BLaER1 treated with 17β-estradiol and CSF1 and Interleukin-3, amounts not matched to agents 10 nM and 100 nM (cell line): ENCODE measurements around the gene CTAG1B.
"Not testable (repeated sequence)": the region's sequence is repeated elsewhere in the genome, so short reads cannot be mapped to it uniquely, and the experiment has no call there.

Experiments used
- H3K27ac ChIP-seq, 11 experiments: shearing (Covaris generic); formaldehyde crosslinking; 2 replicates each; pipeline ENCODE4 v1.8.1; 2022
- H3K27me3 ChIP-seq, 11 experiments: shearing (Covaris generic); formaldehyde crosslinking; 2 replicates each; pipeline ENCODE4 v1.8.1; 2022
- H3K36me3 ChIP-seq, 11 experiments: shearing (Covaris generic); formaldehyde crosslinking; 2 replicates each; pipeline ENCODE4 v1.8.1; 2022
- H3K4me1 ChIP-seq, 10 experiments: shearing (Covaris generic); formaldehyde crosslinking; 2 replicates each; pipeline ENCODE4 v1.8.1; 2022
- H3K4me2 ChIP-seq, 11 experiments: shearing (Covaris generic); formaldehyde crosslinking; 2 replicates each; pipeline ENCODE4 v1.8.1; 2022
- H3K4me3 ChIP-seq, 10 experiments: shearing (Covaris generic); formaldehyde crosslinking; 2 replicates each; pipeline ENCODE4 v1.8.1; 2022
- H3K9ac ChIP-seq, 11 experiments: shearing (Covaris generic); formaldehyde crosslinking; 2 replicates each; pipeline ENCODE4 v1.8.1; 2022
- H3K9me3 ChIP-seq, 11 experiments: shearing (Covaris generic); formaldehyde crosslinking; replicated peaks in 1 of 11; 2 replicates each; pipeline ENCODE4 v1.8.1; 2022
- H4K20me1 ChIP-seq, 11 experiments: shearing (Covaris generic); formaldehyde crosslinking; 2 replicates each; pipeline ENCODE4 v1.8.1; 2022
- Cebpa-rat ChIP-seq, 11 experiments: shearing (Covaris generic); IDR thresholded peaks; 2 replicates each; pipeline ENCODE4 v1.8.1; 2022

The CTAG1B gene

DNA sequence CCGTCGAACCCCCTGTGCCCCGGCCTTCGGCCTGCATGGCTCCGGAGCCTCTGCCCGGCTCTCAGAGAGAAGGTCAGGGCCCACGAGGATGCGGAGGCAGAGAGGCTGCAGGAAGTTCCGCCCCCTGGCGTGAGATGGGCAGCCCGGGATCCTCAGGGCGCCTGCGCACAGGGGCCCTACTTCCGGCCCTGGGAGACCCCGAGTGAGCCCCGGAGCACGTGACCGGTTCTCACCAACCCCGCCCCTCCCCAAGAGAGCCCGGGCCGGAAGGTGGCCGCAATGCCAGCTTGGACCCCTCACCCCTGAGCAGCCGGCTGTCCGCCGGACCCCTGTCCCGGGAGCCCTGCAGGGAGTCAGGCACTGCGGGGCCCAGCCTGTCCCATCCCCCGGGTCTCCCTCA, at the start of gene CTAG1B:
TSS of gene CTAG1B (minus strand) at position 101 of the 400 bp plus-strand sequence. CDS start at position 37, 64 bp downstream.
- not testable (repeated sequence) for H3K4me2 ChIP-seq, H3K27me3 ChIP-seq, H3K9ac ChIP-seq, H3K36me3 ChIP-seq, H3K4me1 ChIP-seq, H4K20me1 ChIP-seq, H3K4me3 ChIP-seq, H3K27ac ChIP-seq
- H3K9me3 ChIP-seq, result peaks cover 0 to 11% (median 4%) of the 10 kb centered on the region in 11 experiments; a peak in 11 of 22 replicates

GRCh38 chrX:154661899-154662298, 42.8 kb upstream of the CTAG1B start:
- peaks cover 22 to 66% (median 54%) of the 10 kb centered on the region in 11 experiments; a peak in 20 of 22 replicates for H3K27me3 ChIP-seq
- H3K4me2 ChIP-seq, result peak overlapping the region in 8 of 11 experiments; percentile 2 to 35 (median 14); a peak in 4 of 22 replicates
- H3K36me3 ChIP-seq, result no peaks in the 10 kb centered on the region
- no peak overlapping the region for H3K27ac ChIP-seq
- H3K9ac ChIP-seq, result no peak overlapping the region
- no peak overlapping the region for H3K4me3 ChIP-seq
- peaks cover 41 to 90% (median 61%) of the 10 kb centered on the region in 11 experiments for H3K9me3 ChIP-seq
- no peak for TF ChIP-seq Cebpa-rat (IDR thresholded peaks at IDR 0.05)
- H3K4me1 ChIP-seq, result peaks cover 0 to 13% (median 5%) of the 10 kb centered on the region in 10 experiments; a peak in 8 of 20 replicates
- no peaks in the 10 kb centered on the region for H4K20me1 ChIP-seq

GRCh38 chrX:154661170-154661569, 42.1 kb upstream of the CTAG1B start:
- Histone ChIP-seq H3K4me1 (peaks cover 0 to 13% (median 5%) of the 10 kb centered on the region in 10 experiments; a peak in 8 of 20 replicates), H3K9me3 (peaks cover 37 to 85% (median 61%) of the 10 kb centered on the region in 11 experiments), H3K27ac (no peak overlapping the region), H3K36me3 (no peaks in the 10 kb centered on the region), H4K20me1 (no peaks in the 10 kb centered on the region), H3K4me2 (peak overlapping the region in 4 of 11 experiments; percentile 2 to 29 (median 12); a peak in 1 of 22 replicates), H3K4me3 (no peak overlapping the region), H3K27me3 (peaks cover 22 to 66% (median 54%) of the 10 kb centered on the region in 11 experiments; a peak in 20 of 22 replicates), H3K9ac (no peak overlapping the region)
- TF ChIP-seq Cebpa-rat (IDR thresholded peaks at IDR 0.05), result no peak

DNA sequence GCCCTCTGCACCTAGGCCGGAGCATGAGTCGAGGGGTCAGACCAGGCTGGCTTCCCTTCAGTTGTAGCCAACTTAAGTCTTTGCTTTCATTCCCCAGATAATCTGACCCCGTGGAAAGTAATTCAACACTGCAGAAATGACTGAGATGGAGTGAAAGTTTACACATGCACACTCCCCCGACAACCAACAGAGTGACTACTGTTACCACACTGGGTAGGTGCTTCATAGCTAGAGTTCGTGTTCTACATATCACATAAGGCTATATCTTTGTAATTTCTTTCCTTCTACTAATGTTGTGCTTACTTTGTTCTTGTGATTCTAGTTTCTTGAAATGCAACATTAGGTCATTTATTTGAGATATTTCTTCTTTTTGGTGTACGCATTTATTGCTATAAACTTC, 41.5 kb upstream of the CTAG1B start:
- no peak overlapping the region for H3K4me2 ChIP-seq
- peaks cover 0 to 13% (median 5%) of the 10 kb centered on the region in 10 experiments; a peak in 8 of 20 replicates for H3K4me1 ChIP-seq
- H4K20me1 ChIP-seq, result no peaks in the 10 kb centered on the region
- H3K27ac ChIP-seq, result no peak overlapping the region
- H3K27me3 ChIP-seq, result peaks cover 22 to 72% (median 60%) of the 10 kb centered on the region in 11 experiments; a peak in 20 of 22 replicates
- no peak for TF ChIP-seq Cebpa-rat (IDR thresholded peaks at IDR 0.05)
- H3K4me3 ChIP-seq, result no peak overlapping the region
- H3K9ac ChIP-seq, result no peak overlapping the region
- peaks cover 36 to 85% (median 61%) of the 10 kb centered on the region in 11 experiments for H3K9me3 ChIP-seq
- H3K36me3 ChIP-seq, result no peaks in the 10 kb centered on the region

- Histone ChIP-seq H3K36me3 (no peaks in the 10 kb centered on the region), H3K4me1 (peaks cover 0 to 13% (median 9%) of the 10 kb centered on the region in 10 experiments; a peak in 10 of 20 replicates), H3K9me3 (peaks cover 22 to 83% (median 58%) of the 10 kb centered on the region in 11 experiments), H3K4me3 (no peak overlapping the region), H4K20me1 (no peaks in the 10 kb centered on the region), H3K27me3 (peaks cover 18 to 77% (median 55%) of the 10 kb centered on the region in 11 experiments; a peak in 20 of 22 replicates), H3K4me2 (no peak overlapping the region), H3K9ac (no peak overlapping the region), H3K27ac (no peak overlapping the region)
- no peak for TF ChIP-seq Cebpa-rat (IDR thresholded peaks at IDR 0.05)
These were observed 39.9 kb upstream of the CTAG1B start for GRCh38 chrX:154658957-154659356.

DNA sequence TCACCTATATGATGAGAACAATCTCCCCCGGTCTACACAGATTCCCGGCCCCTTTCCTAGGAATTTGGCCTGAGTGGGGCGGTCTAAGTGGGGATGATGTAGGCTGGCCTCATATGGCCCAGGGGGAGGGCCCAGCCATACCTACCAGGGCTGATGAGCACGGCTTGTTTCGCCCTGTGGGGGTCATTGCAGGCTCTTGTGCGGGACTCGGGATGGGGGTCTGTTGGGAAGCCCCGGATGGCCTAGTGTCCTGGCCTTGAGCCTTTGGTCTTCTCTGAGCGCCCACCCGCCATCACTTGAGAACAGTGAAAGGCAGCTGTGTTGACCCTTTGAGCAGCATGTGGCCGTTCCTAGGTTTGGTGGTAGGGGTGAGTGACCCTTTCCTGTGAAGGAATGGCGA, 39.1 kb upstream of the CTAG1B start:
- Histone ChIP-seq H3K9me3 (peaks cover 14 to 75% (median 51%) of the 10 kb centered on the region in 11 experiments), H4K20me1 (no peaks in the 10 kb centered on the region), H3K36me3 (no peaks in the 10 kb centered on the region), H3K27ac (no peak overlapping the region), H3K9ac (no peak overlapping the region), H3K4me2 (no peak overlapping the region), H3K4me3 (no peak overlapping the region), H3K4me1 (peaks cover 0 to 13% (median 9%) of the 10 kb centered on the region in 10 experiments; a peak in 10 of 20 replicates), H3K27me3 (peaks cover 18 to 71% (median 49%) of the 10 kb centered on the region in 11 experiments; a peak in 20 of 22 replicates)
- no peak for TF ChIP-seq Cebpa-rat (IDR thresholded peaks at IDR 0.05)

DNA sequence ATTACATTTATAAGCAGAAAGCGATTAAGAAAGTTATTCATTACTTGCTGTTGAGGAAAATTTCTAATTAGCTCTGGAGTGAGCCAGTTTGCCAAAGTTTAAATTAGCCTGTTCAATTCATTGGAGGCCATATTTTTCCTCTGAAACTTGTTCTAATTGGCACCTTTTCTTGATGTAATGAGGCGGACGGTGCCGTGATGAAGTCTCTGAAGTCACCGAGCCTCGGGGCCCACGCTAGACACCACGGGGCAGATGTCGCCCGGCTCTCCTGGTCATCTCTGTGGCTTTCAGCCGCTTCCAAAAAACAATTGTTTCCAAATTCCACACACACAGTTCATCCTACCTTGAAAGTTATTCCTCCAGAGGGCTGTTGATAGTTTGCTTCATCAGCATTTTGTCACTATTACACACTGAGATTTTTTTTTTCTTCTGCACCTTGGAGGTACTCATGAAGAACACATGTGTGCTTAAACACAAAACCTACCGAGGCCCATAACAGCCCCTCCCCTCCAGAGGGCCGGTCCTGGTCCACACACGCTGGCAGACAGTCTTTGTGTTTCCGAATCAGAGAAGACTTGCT, 38.2 kb upstream of the CTAG1B start:
- H3K27me3 ChIP-seq, result peaks cover 11 to 62% (median 40%) of the 10 kb centered on the region in 11 experiments; a peak in 20 of 22 replicates
- H3K4me1 ChIP-seq, result peaks cover 0 to 13% (median 8%) of the 10 kb centered on the region in 10 experiments; a peak in 10 of 20 replicates
- H3K27ac ChIP-seq, result no peak overlapping the region
- no peak overlapping the region for H3K4me2 ChIP-seq
- H3K4me3 ChIP-seq, result no peak overlapping the region
- no peaks in the 10 kb centered on the region for H4K20me1 ChIP-seq
- H3K9ac ChIP-seq, result no peak overlapping the region
- H3K36me3 ChIP-seq, result no peaks in the 10 kb centered on the region
- peaks cover 5 to 66% (median 45%) of the 10 kb centered on the region in 11 experiments for H3K9me3 ChIP-seq
- no peak for TF ChIP-seq Cebpa-rat (IDR thresholded peaks at IDR 0.05)

DNA sequence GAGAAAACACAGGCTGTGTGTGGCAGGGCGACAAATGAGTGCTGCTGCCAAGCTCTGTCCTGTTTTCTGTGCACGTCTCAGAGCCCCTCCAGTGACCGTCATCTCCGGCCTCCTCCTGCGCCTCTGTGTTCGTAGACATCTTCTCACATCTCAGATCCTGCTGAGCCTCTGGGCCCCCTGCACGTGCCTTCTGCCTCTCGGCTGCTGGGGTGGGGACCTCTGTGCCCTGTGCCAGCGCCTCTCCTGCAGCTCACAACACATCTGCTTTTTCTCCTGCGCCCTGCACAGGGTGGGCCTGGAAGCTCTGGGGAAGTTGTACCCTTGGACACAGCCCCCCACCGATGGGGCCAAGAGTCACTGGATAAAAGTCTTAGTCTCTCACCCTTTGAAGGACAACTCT, 36.7 kb upstream of the CTAG1B start:
- no peak overlapping the region for H3K4me3 ChIP-seq
- no peaks in the 10 kb centered on the region for H4K20me1 ChIP-seq
- peaks cover 0 to 7% (median 3%) of the 10 kb centered on the region in 10 experiments; a peak in 5 of 20 replicates for H3K4me1 ChIP-seq
- no peak overlapping the region for H3K4me2 ChIP-seq
- no peak for TF ChIP-seq Cebpa-rat (IDR thresholded peaks at IDR 0.05)
- no peak overlapping the region for H3K9ac ChIP-seq
- peaks cover 0 to 51% (median 34%) of the 10 kb centered on the region in 11 experiments; a peak in 15 of 22 replicates for H3K9me3 ChIP-seq
- peaks cover 9 to 54% (median 35%) of the 10 kb centered on the region in 11 experiments; a peak in 19 of 22 replicates for H3K27me3 ChIP-seq
- H3K36me3 ChIP-seq, result no peaks in the 10 kb centered on the region
- H3K27ac ChIP-seq, result no peak overlapping the region

DNA sequence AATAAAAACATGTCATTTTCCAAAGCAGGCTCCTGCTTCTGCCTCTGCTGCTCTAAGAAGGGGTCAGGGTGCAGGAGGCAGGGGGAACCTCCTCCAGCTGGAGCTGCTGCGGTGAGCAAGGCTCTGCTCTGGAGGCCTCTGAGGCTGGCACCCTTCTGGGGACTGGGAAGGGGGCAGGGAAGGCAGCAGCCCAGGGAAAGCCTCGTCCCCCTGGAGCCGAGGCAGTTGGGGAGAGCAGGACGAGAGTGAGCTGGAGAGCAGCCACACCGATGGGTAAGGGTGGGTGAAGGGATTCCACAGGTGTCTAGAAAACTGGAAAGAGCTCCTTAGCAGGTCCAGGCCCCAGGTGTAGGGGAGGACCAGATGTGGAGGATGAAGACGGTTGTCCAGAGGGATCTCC, 36.3 kb upstream of the CTAG1B start:
- no peak overlapping the region for H3K27ac ChIP-seq
- no peak overlapping the region for H3K4me2 ChIP-seq
- peaks cover 0 to 9% (median 4%) of the 10 kb centered on the region in 10 experiments; a peak in 5 of 20 replicates for H3K4me1 ChIP-seq
- H4K20me1 ChIP-seq, result no peaks in the 10 kb centered on the region
- no peaks in the 10 kb centered on the region for H3K36me3 ChIP-seq
- no peak for TF ChIP-seq Cebpa-rat (IDR thresholded peaks at IDR 0.05)
- H3K9me3 ChIP-seq, result peaks cover 0 to 47% (median 31%) of the 10 kb centered on the region in 11 experiments; a peak in 15 of 22 replicates
- H3K4me3 ChIP-seq, result no peak overlapping the region
- H3K27me3 ChIP-seq, result peaks cover 9 to 52% (median 31%) of the 10 kb centered on the region in 11 experiments; a peak in 19 of 22 replicates
- no peak overlapping the region for H3K9ac ChIP-seq
